HG03342 (cell line): Measurements from ENCODE around the gene MGAT3.
A peak's percentile ranks its signal among the peaks of the same experiment; 100 is the strongest.

Experiments used
- ATAC-seq: cut with Tn5 transposase; IDR thresholded peaks from one replicate; pipeline ENCODE4 v1.9.1; 2021; ENCODE audit warnings: mild to moderate bottlenecking, moderate library complexity; ENCODE audit not compliant: unreplicated experiment

The MGAT3 gene

DNA sequence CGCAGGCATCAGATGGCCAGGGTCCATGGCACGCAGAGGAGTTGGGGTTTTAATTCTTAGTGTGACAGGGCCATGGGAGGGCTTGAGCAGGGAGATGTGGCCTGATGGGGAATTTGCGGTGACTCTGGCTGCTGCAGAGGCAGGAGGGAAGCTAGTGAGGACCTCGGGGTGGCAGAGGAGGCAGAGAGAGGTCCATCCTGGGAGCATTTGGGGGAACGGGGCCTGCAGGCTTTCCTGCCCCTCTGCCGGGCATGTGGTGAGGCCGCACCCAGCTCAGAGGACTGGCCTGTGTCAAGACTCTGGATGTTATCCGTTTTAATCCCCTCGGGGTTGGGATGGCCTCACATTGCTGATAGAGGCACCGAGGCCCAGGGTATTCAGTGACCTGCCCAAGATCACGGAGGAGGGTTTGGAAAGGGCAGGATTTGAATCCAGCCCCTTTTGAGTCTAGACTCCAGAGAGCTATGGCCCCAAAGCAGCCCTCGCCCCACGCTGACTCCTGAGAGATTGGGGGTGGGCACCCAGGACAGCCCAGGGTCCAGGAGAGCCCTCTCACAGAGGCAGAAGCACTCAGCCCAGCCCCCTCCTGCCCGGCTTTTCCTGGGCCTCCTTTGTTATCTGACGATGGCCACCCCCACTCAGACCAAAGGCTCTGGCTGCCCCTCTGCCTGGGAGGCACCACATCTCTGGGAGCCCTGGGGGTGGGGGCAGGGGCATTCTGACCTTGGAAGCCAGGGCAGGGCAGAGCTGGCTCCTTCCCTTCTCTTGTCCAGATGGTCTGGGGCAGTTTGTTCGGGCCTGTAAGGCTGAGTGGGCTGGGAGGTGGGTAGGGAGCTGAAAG, 13.9 kb downstream of the MGAT3 start:
- no peak for ATAC-seq

DNA sequence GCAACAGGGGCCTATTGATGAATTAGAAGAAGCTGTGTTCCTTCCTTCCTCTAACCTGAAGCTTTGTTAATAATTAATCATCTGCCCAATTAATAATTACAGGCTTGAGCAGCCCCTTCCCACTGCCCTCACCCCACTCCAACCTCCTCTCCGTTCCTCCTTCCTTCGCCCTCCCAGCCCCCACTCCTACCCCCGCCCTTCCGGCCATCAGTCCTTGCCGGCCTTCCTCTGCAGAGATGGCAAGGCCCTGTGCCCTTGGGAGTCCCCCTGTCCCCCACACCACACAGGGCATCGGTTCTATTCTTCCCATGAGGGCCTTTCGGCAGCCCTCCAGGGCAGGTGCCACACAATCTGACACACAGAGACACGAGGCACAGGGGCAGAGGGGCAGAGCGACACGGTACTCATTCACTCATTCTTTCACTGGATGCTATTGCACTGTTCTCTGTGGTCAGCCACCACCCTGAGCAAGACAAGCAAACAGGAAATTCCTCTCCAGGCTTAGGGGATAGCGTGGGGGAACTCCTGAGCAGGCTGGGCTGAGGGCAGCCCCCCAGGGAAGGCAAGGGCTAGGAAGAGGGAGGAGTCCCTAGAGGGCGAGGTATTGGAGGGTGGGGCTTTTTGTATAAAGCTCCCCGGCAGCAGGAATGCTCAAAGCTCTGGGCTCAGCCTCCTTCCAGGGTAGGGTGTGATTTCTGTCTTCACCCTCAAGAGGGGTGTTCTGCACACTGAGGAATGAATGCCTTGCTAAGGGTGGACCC, 14.7 kb downstream of the MGAT3 start:
- peak; percentile 46 for ATAC-seq

DNA sequence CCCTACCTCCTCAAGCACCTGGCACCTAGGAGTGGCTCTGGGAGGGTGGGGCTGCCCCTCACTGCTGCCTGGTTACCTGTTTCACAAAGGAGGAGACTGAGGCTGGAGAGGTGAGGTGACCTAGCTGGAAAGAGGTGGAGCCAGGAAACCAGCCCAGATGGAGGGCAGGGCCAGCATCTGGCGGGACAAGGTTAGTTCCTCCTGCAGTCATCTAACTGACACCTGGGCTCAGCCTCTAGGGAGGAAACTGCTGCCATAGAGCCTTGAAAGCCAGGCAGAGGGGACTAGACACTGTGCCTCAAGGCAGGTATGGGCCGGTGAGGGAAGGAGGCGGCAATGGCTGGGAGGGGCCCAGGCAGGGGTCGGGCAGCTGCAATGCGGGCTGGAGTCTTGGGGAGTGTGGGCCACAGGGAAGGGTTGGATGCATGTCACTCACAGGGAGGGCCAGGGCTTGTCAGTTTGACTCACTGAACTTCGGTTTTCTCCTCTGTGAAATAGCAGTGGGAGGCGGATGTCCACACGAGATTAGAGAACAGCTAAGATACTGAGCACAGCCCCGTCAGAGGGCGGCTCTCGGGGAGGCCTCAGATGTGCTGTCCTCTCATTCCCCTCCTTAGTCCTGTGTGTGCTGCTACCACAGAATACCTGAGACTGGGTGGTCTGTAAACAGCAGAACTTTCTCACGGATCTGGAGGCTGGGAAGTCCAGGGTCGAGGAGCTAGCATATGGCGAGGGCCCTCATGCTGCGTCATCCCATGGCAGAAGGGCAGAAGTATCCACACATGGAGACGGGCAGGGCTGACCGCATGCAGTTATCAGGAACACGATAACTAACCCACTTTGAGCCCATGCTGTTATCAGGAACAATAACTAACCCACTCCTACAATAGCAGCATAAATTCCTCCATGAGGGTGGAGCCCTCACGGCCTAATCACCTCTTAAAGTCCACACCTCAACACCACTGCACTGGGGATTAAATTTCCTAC, 16.1 kb downstream of the MGAT3 start:
- ATAC-seq = no peak

DNA sequence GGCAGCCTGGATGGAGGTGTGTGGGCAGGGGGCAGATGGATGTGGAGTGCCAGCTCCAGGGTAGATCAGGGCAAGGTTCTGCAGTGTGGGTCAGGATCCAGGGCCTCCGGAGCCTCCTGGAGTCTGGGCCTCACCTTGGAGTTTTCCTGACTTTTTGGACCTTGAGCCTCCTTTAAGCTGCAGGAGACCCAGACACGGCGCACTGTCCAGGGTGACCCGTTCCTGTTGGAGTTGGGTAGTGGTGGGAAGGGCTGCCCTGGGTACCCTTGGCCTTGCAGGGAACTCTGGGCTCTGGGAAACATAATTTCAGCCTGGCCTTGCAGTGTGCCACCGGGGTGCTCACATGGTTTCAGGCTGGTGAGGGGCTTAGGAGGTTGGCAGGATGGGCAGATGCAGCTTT, 17.0 kb downstream of the MGAT3 start:
- no peak for ATAC-seq

DNA sequence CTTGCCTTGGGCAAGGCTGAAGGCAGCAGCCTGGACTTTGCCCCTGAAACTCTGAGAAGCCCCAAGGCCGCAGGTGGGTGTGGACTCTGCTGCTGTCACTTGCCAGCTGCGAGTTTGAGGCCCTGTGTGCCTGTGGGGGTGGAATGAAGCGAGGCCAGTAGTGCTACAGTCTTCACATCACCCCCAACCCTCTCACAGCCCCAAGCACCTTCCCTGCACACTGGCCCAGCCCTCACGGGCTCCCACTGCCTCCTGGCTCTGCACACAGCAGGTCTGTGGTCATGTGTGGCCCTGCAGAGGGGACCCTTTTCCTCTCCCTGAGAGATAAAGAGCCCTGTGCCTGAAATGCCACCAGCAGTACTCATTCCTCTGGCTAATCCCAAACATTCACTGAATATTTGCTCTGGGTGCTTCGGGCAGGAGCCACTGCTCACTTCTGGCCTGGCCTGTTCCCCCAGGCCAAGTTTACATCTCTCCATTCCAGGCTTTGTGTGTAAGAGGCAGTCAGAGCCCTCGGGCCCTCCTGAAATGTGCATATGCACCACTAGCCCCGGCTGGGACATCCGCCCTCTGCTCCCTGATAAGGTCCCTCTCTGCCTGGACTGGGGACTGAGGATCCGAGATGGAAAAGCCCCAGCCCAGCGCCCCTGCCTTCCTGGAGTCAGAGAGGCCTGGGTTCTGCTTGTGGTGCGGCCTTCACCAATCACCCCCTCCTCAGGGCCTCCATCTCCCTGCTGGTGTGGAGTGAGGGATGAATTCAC, 17.7 kb downstream of the MGAT3 start:
- ATAC-seq = no peak

DNA sequence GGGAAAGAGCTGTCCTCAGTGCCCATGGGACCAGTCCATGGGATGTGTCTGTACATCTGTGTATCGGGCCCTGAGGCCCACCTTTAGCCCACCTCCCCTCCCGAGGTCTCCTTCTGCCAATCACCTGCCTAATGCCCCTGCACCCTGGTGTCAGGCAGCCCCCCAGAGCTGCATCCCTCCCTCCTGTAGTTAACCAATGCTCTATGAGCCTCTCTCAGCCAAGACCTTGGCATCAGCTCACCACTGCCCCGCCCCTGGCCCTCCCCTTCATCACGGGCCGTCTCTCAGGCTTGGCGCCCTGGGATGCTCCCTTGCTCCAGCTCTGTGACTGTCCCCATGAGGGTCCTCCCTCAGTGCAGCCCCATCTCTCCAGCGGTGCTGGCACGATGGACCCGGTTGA, 18.5 kb downstream of the MGAT3 start:
- ATAC-seq = no peak

DNA sequence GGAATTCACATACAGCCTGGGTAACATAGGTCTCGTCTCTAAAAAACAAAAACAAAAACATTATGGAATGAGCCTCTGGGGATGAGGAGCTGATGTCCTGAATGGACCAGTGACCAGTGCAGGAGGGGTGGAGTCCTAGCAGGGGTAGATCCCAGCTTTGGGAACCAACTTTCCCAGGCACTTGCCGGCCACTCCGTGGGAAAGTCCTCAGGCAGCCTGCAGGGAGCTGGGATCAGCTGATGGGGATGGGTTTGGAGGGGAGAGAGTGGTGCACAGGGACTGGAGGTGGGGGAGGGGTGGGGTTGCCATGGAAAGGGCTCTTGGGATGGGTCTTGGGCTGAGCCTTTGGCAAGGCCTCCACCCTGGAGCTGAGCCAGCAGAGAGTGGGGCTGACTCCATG, 19.1 kb downstream of the MGAT3 start:
- no peak for ATAC-seq

DNA sequence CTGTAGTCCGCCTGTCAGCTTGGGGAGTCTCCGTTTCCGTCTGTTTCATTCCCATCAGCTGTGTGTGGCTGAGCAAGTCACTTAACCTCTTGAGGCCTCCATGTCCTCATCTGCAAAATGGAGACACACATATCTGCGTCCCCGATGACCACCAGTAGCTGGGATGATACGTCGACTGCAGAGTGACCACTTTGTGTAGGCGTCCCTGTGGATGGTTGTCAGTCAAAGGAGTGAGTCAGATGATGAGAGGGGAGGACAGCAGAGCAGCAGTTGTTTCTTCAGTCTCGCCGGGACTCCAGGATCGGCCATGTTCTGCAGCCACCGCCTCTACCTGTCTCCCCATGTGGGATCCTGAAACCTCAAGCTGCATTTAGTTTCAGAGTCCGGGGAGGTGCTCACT, 19.9 kb downstream of the MGAT3 start:
- ATAC-seq = no peak

DNA sequence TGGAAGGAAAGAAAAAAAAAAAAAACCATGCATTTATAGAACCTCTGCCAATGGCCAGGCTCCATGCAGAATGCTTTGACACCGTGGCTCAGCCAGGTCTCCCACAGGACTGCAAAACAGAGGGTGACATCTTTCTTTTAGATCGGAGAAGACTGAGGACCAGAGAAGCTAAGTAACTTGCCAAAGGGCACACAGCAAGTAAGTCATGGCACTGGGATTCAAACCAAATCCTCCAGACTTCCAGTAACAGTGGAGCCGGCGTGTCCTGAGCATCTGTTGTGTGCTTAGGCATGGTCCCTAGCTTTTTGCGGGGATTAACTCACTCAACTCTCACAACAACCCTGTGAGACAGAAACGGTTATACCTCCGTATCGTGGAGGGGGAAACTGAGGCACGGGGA, 20.7 kb downstream of the MGAT3 start:
- no peak for ATAC-seq

DNA sequence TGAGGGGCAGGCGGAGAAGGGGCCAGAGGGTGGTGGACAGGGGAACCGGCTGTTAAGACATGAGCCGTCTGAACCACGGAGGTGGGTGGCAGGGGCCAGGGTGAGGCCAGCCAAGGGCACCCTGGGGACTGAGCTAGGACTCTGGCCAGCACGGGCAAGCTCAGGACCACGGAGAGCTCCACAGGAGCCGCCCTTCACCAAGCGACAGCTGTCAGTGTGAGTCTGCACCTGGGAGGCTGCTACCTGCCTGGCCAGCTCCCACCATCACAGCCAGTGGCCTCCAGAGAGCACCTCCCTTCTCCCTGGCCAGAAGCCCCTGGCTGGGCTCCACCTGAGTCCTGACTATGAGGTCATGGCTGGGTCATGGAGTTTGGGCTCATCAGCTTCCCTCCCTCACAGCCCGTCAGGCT, 21.6 kb downstream of the MGAT3 start:
- no peak for ATAC-seq

DNA sequence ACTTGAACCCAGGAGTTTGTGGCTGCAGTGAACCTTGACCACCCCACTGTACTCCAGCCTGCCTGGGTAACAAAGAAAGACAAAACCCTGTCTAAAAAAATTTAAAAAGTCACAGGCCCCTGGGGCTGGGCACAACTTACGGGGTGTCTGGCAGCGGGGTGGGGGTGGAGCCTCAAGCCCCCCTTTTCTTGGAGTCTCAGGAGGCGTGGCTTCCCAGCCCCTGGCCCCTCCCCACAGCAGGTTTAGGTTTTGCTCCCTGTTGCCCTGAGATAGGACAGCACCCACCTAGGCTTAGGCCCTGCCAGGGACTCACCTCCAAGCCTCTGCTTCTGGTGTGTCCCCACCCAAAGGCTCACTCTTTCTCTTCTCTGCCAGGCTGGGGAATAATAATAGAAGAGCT, 22.4 kb downstream of the MGAT3 start:
- ATAC-seq = no peak

DNA sequence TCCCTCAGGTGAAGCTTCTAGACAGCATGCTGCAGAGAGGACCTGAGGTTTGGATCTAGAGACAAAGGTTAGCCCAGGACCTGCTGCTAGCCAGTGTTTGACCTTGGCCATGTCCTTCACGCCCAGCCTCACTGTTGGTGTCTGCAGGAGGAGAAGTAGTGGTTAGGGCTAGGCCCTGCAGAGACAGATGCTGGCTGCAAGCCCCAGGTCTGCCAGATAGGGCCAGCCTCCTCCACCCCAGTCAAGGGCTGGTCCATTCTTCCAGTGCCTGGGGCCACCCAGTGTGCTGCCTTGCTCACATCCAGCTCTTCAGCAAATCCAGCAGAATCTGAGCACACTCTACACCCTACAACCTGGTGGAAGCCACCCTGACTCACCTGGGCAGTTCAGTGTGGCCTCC, 23.7 kb downstream of the MGAT3 start:
- ATAC-seq = no peak

DNA sequence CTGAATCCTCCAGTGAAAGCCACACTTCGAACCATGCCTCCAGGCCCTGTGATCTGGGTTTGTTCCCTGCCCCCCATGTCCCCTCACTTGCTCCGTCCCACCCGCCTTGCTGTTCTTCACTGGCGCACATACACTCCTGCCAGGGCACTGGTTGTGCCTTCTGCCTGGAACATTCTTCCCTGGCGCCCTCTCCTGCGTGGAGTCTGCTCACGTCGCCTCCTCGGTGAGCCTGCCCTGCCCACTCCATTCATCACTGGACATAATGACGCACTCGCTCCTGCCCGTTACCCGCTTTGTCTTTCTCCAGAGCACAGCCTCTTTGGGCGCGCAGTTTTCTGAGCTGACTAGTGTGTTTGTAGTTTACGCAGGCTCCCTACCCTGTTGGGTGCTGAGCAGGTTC, 24.2 kb downstream of the MGAT3 start:
- ATAC-seq = no peak

DNA sequence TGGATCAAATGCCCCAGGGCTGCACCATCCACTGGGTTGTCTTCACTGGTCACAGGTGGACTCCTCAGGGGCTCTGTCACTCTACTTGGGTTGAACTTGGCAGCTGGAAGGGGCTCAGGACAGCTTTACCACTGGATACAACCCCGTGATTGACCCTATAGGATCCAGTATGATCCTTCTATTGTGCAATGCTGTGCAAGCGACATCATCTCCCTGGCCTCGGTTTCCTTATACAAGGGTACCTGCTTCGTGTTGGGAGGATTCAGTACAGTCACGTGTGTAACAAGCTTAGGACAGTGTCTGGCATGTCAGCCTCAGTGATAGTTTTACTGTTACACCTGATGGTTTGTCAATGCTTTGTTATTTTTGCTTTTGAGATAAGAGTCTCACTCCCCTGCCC, 24.8 kb downstream of the MGAT3 start:
- no peak for ATAC-seq

DNA sequence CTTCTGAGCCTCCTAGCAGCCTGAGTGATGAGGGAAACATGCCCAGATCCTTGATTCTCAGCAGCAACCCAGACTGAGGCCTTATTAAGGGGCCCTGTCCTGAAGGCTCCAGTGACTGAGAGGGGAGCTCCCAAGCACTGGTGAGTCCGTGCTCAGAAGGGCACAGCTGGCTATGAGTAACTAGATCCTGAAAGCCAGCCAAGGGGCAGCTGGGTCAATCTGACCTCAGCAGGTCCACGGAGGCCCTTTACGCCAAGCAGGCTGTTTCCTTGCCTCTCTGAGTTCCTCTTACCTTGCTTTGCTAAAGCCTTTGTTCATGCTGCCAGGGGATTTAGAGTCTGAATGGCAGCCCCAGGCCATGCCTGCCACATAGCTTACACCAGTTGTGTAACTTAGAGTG, 26.0 kb downstream of the MGAT3 start:
- no peak for ATAC-seq

DNA sequence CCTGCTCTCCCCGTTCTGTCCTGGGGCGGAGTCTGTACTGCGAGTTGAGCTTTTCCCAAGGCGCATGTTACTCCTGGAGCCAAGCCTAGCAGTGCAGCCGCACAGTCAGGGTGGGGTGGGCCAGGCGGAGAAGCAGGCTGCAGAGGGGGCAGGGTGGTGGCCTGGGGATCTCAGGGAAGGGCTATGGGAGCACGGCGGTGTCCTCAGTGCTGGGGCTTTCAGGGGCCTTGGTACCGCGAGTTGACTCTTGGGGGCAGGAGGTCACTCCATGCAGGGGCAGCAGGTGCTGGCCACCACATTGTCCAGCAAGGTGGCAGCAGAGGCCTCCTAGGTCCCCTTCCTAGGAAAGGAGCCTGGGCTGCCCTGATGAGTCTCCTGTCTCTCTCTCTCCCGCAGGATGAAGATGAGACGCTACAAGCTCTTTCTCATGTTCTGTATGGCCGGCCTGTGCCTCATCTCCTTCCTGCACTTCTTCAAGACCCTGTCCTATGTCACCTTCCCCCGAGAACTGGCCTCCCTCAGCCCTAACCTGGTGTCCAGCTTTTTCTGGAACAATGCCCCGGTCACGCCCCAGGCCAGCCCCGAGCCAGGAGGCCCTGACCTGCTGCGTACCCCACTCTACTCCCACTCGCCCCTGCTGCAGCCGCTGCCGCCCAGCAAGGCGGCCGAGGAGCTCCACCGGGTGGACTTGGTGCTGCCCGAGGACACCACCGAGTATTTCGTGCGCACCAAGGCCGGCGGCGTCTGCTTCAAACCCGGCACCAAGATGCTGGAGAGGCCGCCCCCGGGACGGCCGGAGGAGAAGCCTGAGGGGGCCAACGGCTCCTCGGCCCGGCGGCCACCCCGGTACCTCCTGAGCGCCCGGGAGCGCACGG, 30.4 kb downstream of the MGAT3 start:
- no peak for ATAC-seq

DNA sequence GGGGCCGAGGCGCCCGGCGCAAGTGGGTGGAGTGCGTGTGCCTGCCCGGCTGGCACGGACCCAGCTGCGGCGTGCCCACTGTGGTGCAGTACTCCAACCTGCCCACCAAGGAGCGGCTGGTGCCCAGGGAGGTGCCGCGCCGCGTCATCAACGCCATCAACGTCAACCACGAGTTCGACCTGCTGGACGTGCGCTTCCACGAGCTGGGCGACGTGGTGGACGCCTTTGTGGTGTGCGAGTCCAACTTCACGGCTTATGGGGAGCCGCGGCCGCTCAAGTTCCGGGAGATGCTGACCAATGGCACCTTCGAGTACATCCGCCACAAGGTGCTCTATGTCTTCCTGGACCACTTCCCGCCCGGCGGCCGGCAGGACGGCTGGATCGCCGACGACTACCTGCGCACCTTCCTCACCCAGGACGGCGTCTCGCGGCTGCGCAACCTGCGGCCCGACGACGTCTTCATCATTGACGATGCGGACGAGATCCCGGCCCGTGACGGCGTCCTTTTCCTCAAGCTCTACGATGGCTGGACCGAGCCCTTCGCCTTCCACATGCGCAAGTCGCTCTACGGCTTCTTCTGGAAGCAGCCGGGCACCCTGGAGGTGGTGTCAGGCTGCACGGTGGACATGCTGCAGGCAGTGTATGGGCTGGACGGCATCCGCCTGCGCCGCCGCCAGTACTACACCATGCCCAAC, 31.2 kb downstream of the MGAT3 start:
- ATAC-seq = no peak

DNA sequence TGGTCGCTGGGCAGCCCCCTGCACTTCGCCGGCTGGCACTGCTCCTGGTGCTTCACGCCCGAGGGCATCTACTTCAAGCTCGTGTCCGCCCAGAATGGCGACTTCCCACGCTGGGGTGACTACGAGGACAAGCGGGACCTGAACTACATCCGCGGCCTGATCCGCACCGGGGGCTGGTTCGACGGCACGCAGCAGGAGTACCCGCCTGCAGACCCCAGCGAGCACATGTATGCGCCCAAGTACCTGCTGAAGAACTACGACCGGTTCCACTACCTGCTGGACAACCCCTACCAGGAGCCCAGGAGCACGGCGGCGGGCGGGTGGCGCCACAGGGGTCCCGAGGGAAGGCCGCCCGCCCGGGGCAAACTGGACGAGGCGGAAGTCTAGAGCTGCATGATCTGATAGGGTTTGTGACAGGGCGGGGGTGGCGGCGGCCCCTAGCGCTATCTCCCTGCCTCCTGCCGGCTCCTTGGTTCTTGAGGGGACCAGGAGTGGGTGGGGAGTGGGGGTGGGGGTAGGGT, 31.8 kb downstream of the MGAT3 start:
- ATAC-seq = no peak
